GM21515 (cell line): ENCODE results near the gene NANOS3.
A peak's percentile ranks its signal among the peaks of the same experiment; 100 is the strongest.
"Not testable (repeated sequence)": the region's sequence is repeated elsewhere in the genome, so short reads cannot be mapped to it uniquely, and the experiment has no call there.

ENCODE experiments used
- ATAC-seq: cut with Tn5 transposase; IDR thresholded peaks from one replicate; pipeline ENCODE4 v1.9.1; 2021; ENCODE audit not compliant: unreplicated experiment

NANOS3 gene

DNA sequence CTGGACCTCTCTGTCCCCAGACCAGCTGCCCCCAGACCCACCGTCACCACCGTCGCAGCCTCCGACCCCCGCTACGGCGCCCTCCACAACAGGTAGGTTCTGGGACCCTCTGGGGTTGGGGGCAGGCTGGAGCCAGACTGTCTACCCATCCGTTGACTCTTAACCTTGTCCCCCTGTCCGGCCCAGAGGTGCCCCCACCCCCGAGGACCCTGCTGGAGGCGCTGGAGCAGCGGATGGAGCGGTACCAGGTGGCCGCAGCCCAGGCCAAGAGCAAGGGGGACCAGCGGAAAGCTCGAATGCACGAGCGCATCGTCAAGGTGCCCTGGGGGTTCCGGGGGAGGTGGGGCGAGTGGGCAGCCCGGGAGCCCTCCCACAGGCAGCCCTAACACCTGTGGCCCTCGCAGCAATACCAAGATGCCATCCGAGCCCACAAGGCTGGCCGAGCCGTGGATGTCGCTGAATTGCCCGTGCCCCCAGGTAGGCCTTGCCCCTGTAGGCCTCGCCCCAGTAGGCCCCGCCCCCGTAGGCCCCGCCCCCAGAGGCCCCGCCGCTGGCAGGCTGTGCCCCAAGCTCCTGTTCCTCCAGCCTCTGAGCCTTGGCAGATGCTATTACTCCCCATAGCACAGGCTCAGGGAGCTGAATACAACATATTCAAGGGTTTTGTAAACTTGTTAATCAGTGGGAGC is 41.9 kb downstream of the NANOS3 start:
- no peak for ATAC-seq

DNA sequence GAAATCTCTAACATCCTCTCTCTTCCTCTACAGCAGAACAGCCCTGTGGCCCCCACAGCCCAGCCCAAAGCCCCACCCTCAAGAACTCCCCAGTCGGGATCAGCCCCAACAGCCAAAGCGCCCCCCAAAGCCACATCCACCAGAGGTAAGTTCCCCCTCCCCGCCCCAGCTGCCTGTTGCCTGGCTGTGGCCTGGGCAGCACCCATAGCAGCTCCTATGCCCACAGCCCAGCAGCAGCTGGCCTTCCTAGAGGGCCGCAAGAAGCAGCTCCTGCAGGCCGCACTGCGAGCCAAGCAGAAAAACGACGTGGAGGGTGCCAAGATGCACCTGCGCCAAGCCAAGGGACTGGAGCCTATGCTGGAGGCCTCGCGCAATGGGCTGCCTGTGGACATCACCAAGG is 43.6 kb downstream of the NANOS3 start:
- no peak for ATAC-seq

DNA sequence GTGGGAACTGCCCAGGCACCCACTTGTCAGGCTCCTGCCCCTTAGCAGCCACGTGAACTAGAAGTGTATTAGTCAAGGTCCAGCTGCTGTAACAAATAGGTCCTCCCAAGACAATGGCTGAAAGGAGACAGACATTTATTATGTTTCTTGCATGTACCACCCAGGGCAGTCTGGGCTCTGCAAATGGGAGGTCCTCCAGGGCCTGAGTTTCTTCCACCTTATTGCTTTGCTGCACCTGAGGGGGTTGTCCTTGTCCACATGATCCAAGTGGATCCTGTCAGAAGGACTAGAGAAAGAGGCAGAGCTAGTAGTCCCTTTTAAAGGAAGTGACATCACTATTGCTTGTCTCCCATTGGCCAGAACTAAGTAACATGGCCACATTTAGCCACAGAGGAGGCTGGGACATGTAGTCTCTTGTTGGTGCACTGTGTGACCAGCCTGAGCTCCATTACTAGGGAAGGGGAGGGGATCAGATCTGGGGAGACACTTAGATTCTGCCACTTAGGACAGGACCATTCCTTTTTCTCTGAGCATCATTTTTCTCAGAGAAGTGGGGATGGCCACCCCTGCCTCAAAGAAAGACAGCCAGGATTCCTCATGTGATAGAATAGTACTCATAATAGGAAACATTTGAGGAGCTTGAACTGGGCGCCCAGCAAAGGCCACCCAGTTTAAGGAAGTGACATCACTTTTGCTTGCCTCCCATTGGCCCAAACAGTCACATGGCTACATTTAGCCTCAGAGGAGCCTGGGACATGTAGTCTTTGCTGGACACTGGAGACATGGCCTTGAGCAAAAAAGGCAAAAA is 44.2 kb downstream of the NANOS3 start:
- peak; percentile 49 for ATAC-seq

DNA sequence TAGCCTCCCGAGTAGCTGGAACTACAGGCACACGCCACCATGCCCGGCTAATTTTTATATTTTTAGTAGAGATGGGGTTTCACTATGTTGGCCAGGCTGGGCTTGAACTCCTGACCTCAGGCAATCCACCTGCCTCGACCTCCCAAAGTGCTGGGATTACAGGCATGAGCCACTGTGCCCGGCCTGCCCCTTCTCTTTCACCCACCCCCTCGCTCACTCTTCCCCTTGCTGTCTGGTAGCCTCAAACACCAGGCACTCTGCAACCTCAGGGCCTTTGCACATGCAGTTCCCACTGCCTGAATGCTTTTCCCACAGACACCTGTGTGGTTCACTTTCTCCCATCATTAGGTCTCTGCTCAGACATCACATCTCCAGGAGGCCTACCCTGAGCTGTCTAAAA is 45.2 kb downstream of the NANOS3 start:
- not testable (repeated sequence) for ATAC-seq

DNA sequence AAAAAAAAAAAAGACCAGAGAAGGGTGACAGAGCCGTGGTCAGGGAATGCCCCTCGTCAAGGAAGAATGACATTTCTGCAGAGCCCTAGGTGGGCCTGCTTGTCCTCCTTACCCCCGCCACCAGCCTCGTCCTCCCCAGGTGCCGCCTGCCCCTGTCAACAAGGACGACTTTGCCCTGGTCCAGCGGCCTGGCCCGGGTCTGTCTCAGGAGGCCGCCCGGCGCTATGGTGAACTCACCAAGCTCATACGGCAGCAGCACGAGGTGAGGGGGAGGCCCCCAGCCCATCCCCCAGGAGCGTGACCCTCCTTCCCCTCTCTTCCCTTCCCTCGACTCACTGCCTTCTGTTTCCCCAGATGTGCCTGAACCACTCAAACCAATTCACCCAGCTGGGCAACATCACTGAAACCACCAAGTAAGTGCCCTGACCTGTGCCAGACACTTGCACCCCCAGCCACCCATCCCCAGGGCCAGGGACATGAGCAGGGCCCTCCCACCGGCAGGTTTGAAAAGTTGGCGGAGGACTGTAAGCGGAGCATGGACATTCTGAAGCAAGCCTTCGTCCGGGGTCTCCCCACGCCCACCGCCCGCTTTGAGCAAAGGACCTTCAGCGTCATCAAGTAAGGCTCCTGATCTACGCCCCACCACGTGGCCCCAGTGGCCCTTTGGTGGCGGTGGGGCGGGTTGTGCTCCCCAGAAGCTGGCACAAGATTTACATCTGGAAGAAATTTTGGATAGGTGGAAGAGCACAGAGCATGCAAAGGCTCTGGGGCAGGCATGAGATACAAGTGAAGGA is 46.5 kb downstream of the NANOS3 start:
- ATAC-seq = no peak

DNA sequence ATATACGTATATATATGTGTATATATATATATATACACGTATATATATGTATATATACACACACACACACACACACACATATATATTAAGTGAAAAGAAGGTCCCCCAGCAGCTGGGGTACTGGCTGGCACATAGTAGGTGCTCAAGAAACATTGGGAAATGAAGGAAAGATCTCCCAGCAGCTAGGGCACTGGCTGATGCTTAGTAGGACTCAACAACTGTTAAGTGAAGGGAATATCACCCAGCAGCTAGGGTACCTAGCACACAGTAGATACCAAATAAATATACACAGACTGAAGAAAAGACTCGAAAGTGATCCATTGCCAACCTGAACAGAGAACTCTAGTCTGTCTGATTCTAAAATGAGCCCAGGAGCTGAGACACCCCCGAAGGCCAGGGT is 49.1 kb downstream of the NANOS3 start:
- no peak for ATAC-seq

DNA sequence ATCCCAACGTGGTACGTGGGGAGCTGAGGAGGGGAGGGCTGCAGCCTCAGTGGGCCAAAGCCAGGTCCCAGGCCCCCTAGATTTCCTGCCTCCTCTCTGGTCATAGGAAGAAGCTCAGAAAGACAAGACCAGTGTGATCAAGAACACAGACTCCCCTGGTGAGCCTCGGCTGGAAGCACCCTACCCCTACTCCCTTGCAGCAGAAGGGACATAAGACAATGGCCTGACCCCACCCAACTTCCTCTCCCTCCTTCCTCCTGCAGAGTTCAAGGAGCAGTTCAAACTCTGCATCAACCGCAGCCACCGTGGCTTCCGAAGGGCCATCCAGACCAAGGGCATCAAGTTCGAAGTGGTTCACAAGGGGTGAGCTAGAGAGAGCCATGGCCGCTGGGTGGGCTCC is 49.8 kb downstream of the NANOS3 start:
- no peak for ATAC-seq

DNA sequence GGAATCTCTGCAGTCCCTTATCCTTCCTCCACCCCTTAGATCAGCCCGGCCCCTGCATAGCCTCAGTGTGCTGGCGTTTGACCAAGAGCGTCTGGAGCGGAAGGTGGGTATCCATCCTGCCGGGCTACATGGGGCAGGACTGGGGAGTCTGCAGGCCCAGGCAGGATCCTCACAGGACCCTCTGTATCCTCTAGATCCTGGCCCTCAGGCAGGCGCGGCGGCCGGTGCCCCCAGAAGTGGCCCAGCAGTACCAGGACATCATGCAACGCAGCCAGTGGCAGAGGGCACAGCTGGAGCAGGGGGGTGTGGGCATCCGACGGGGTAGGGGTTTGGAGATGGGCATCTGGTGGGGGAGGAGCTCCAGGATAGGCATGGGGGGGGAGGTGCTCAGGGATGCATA is 52.4 kb downstream of the NANOS3 start:
- ATAC-seq = no peak

DNA sequence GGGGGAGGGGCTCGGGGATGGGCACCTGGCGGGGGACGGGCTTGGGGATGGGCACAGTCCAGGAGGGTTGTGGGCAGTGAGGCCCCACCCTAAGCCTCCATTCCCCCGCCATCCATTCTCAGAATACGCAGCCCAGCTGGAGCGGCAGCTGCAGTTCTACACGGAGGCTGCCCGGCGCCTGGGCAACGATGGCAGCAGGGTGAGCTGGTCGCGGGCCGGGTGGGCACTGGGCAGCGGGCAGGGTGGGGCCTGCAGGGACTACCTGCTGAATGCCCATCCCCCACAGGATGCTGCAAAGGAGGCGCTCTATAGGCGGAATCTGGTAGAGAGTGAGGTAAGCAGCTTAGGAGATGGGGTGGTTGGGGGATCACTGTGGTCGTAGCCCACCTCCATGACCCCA is 53.0 kb downstream of the NANOS3 start:
- no peak for ATAC-seq
